ENCODE data around the gene BANP.
"Not testable (repeated sequence)": the region's sequence is repeated elsewhere in the genome, so short reads cannot be mapped to it uniquely, and the experiment has no call there.

DNA sequence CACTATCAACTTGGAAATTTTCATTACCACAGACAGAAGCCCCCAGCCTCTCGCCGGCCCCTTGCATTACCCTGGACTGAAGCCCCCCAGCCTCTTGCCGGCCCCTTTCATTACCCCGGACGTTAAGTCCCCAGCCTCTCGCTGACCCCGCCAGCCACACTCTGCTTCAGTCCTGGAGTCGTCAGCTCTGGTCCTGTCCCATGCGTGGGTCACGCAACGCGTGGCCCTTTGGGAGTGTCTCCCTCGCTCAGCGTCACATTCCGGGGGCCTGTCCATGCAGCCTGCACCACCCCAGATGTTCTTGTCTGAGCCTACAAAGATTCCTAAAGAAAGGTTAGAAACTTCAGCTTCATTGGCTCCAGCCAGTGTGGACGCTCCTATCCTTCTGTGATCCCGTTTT, 153.1 kb downstream of the BANP start:
- not testable (repeated sequence) for TF ChIP-seq TCF7 (CRISPR knock-in tag; IDR thresholded peaks at IDR 0.05; ENCODE audit: low read depth); TEAD4 (CRISPR knock-in tag; IDR thresholded peaks at IDR 0.05); GABPB1 (CRISPR knock-in tag; IDR thresholded peaks at IDR 0.05); SMAD4 (CRISPR knock-in tag; IDR thresholded peaks at IDR 0.05); NFYB (CRISPR knock-in tag; conservative IDR thresholded peaks at IDR 0.05; ENCODE audit: low read depth)
- TF ChIP-seq, protein P1, sequence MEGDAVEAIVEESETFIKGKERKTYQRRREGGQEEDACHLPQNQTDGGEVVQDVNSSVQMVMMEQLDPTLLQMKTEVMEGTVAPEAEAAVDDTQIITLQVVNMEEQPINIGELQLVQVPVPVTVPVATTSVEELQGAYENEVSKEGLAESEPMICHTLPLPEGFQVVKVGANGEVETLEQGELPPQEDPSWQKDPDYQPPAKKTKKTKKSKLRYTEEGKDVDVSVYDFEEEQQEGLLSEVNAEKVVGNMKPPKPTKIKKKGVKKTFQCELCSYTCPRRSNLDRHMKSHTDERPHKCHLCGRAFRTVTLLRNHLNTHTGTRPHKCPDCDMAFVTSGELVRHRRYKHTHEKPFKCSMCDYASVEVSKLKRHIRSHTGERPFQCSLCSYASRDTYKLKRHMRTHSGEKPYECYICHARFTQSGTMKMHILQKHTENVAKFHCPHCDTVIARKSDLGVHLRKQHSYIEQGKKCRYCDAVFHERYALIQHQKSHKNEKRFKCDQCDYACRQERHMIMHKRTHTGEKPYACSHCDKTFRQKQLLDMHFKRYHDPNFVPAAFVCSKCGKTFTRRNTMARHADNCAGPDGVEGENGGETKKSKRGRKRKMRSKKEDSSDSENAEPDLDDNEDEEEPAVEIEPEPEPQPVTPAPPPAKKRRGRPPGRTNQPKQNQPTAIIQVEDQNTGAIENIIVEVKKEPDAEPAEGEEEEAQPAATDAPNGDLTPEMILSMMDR (IDR thresholded peaks at IDR 0.05), result not testable (repeated sequence)
- TF ChIP-seq, protein P2, sequence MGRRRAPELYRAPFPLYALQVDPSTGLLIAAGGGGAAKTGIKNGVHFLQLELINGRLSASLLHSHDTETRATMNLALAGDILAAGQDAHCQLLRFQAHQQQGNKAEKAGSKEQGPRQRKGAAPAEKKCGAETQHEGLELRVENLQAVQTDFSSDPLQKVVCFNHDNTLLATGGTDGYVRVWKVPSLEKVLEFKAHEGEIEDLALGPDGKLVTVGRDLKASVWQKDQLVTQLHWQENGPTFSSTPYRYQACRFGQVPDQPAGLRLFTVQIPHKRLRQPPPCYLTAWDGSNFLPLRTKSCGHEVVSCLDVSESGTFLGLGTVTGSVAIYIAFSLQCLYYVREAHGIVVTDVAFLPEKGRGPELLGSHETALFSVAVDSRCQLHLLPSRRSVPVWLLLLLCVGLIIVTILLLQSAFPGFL (CRISPR knock-in tag; IDR thresholded peaks at IDR 0.05; ENCODE audit: borderline replicate concordance), result not testable (repeated sequence)
- TF ChIP-seq, protein P3, sequence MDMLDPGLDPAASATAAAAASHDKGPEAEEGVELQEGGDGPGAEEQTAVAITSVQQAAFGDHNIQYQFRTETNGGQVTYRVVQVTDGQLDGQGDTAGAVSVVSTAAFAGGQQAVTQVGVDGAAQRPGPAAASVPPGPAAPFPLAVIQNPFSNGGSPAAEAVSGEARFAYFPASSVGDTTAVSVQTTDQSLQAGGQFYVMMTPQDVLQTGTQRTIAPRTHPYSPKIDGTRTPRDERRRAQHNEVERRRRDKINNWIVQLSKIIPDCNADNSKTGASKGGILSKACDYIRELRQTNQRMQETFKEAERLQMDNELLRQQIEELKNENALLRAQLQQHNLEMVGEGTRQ (CRISPR knock-in tag; IDR thresholded peaks at IDR 0.05), result not testable (repeated sequence)
- TF ChIP-seq, protein P4, sequence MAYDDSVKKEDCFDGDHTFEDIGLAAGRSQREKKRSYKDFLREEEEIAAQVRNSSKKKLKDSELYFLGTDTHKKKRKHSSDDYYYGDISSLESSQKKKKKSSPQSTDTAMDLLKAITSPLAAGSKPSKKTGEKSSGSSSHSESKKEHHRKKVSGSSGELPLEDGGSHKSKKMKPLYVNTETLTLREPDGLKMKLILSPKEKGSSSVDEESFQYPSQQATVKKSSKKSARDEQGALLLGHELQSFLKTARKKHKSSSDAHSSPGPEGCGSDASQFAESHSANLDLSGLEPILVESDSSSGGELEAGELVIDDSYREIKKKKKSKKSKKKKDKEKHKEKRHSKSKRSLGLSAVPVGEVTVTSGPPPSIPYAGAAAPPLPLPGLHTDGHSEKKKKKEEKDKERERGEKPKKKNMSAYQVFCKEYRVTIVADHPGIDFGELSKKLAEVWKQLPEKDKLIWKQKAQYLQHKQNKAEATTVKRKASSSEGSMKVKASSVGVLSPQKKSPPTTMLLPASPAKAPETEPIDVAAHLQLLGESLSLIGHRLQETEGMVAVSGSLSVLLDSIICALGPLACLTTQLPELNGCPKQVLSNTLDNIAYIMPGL (CRISPR knock-in tag; IDR thresholded peaks at IDR 0.05), result not testable (repeated sequence)

Measured in WTC11 (cell line).